Smooth muscle cell (in vitro differentiated cells): Measurements from ENCODE around the gene SH2D7. TPM values are rescaled to one million over a fixed set of nuclear protein-coding genes. Genes with fewer than 3 reads are reported as not detected.

Experiments
- DNase-seq: peaks from one replicate; lab custom pipeline; 2025; ENCODE audit not compliant: unreplicated experiment; lab: John Stamatoyannopoulos, UW
- H2AFZ ChIP-seq: fragments of 200-600 bp; sonication (generic); 2 replicates; pipeline ENCODE4 v1.6.0; 2016; ENCODE audit warnings: antibody characterized with exemption, low read depth, mild to moderate bottlenecking
- H3F3A ChIP-seq: fragments of 200-600 bp; sonication (generic); 2 replicates; pipeline ENCODE4 v1.6.0; 2017; ENCODE audit warnings: antibody characterized with exemption, low read depth
- H3K27ac ChIP-seq: fragments of 200-600 bp; sonication (generic); 2 replicates; pipeline ENCODE4 v1.5.1; 2016; ENCODE audit warnings: low read depth, mild to moderate bottlenecking
- H3K27me3 ChIP-seq: fragments of 200-600 bp; sonication (generic); 2 replicates; pipeline ENCODE4 v1.6.1; 2016; ENCODE audit warnings: low read depth, mild to moderate bottlenecking
- H3K36me3 ChIP-seq: fragments of 200-600 bp; sonication (generic); 2 replicates; pipeline ENCODE4 v1.5.1; 2016; ENCODE audit warnings: low read depth
- H3K4me1 ChIP-seq: fragments of 200-600 bp; sonication (generic); 2 replicates; pipeline ENCODE4 v1.5.1; 2016; ENCODE audit warnings: low read depth
- H3K4me2 ChIP-seq: fragments of 200-600 bp; sonication (generic); 2 replicates; pipeline ENCODE4 v1.6.0; 2016; ENCODE audit warnings: mild to moderate bottlenecking
- H3K4me3 ChIP-seq: fragments of 200-600 bp; sonication (generic); 2 replicates; pipeline ENCODE4 v1.5.1; 2016; ENCODE audit warnings: mild to moderate bottlenecking
- H3K79me2 ChIP-seq: fragments of 200-600 bp; sonication (generic); 2 replicates; pipeline ENCODE4 v1.6.0; 2016; ENCODE audit warnings: low read depth, mild to moderate bottlenecking
- H3K9ac ChIP-seq: fragments of 200-600 bp; sonication (generic); 2 replicates; pipeline ENCODE4 v1.6.0; 2016; ENCODE audit warnings: low read depth
- H3K9me3 ChIP-seq: fragments of 200-600 bp; sonication (generic); replicated peaks from 2 replicates; pipeline ENCODE4 v1.5.1; 2016; ENCODE audit warnings: low read depth
- H4K20me1 ChIP-seq: fragments of 200-600 bp; sonication (generic); 2 replicates; pipeline ENCODE4 v1.6.0; 2016; ENCODE audit warnings: low read depth
- WGBS: methylation state at CpG from one replicate; pipeline ENCODE4 v1.1.7; 2016; ENCODE audit warnings: low lambda C conversion rate; 5-methylcytosine and 5-hydroxymethylcytosine counted together
- polyA plus RNA-seq: library from polyadenylated mRNA; unstranded; fragments of >200 nt; fragmentation: Nextera tagmentation; extraction: Ambion mirVana; gene quantifications from 2 replicates; pipeline ENCODE4 v1.2.1, GENCODE V29; 2016
- total RNA-seq: library from RNA; depleted of rRNA; stranded (reverse); fragments of >200 nt; gene quantifications from 2 replicates; pipeline ENCODE4 v1.2.3, GENCODE V29; 2014
- TF ChIP-seq, protein P1 (sequence below): fragments of 200-600 bp; sonication (generic); IDR thresholded peaks from 2 replicates; pipeline ENCODE4 v1.5.1; 2017; ENCODE audit warnings: borderline replicate concordance, mild to moderate bottlenecking, antibody characterized with exemption; ENCODE audit not compliant: insufficient read depth, poor library complexity, severe bottlenecking

The SH2D7 gene
- total and polyA plus RNA-seq, 2 experiments from 2014 or later: 0.07 TPM; not detected in 1

DNA sequence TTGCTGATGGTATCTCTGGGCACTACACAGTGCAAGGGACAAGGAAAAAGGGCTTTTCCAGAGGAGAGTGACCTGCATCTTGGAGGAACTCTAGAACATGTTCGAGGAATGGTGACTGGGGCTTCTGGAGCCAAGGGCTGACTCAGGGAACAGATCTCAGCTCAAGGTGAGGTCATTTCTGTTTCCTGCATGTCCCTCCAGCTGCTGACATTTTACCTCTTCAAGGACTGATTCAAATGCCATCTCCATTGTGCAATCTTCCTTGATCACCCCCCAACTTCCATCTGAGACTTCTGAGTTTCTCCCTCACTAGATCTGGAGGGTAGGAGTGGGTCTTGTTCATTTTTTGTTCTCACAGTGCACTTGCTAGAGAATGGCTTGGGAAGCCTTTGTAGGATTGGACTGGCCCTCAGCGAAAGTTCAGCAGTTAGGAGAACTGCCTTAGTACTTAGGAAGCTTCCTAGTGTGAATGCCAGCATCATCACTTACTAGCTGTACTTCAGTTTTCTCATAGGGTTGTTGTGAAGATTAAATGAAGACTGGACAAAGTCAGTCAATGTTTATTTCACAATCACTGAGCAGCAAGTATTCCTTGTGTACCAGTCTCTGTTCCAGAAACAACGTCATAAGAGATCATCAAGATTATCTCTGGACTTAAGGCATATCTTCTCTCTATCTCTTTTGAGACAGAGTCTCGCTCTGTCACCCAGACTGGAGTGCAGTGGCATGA, 54.2 kb downstream of the SH2D7 start:
- no peak for DNase-seq
- Histone ChIP-seq H3K4me3 (no peak overlapping the region), H3F3A (no peaks in the 10 kb centered on the region), H3K27ac (no peak overlapping the region), H3K4me2 (no peak overlapping the region), H3K27me3 (no peaks in the 10 kb centered on the region), H3K79me2 (peaks cover 21% of the 10 kb centered on the region), H3K9ac (no peak overlapping the region), H2AFZ (no peak overlapping the region), H3K9me3 (no peaks in the 10 kb centered on the region), H3K36me3 (no peaks in the 10 kb centered on the region), H3K4me1 (peaks cover 13% of the 10 kb centered on the region), H4K20me1 (peaks cover 13% of the 10 kb centered on the region)
- TF ChIP-seq, protein P1, sequence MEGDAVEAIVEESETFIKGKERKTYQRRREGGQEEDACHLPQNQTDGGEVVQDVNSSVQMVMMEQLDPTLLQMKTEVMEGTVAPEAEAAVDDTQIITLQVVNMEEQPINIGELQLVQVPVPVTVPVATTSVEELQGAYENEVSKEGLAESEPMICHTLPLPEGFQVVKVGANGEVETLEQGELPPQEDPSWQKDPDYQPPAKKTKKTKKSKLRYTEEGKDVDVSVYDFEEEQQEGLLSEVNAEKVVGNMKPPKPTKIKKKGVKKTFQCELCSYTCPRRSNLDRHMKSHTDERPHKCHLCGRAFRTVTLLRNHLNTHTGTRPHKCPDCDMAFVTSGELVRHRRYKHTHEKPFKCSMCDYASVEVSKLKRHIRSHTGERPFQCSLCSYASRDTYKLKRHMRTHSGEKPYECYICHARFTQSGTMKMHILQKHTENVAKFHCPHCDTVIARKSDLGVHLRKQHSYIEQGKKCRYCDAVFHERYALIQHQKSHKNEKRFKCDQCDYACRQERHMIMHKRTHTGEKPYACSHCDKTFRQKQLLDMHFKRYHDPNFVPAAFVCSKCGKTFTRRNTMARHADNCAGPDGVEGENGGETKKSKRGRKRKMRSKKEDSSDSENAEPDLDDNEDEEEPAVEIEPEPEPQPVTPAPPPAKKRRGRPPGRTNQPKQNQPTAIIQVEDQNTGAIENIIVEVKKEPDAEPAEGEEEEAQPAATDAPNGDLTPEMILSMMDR: no peak
- 82% methylated on average over 4 of the region's 4 CpGs for WGBS

DNA sequence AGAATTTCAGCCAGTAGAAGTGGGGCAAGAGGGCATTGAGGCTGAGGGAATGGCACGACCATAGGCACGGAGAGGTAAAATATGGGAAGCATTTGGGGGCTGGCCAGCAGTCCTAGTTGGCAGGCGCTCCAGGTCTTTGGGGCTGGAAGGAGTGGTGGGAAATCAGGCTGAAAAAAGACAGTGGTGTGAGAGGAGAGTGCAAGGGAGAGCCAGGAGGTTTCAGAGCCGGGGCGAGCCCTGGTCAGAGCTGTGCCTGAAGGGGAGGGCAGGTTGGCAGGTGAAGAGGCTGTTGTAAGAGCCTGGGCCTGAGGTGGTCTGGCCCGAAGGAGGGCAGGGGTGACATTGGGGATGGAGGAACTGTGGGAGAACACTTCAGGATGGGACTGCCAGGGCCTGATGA, 55.2 kb downstream of the SH2D7 start:
- Histone ChIP-seq H3K4me3 (no peak overlapping the region), H2AFZ (no peak overlapping the region), H3K36me3 (no peaks in the 10 kb centered on the region), H4K20me1 (peaks cover 15% of the 10 kb centered on the region), H3F3A (no peaks in the 10 kb centered on the region), H3K9ac (no peak overlapping the region), H3K9me3 (no peaks in the 10 kb centered on the region), H3K4me2 (no peak overlapping the region), H3K27ac (no peak overlapping the region), H3K79me2 (peaks cover 31% of the 10 kb centered on the region), H3K27me3 (no peaks in the 10 kb centered on the region), H3K4me1 (peaks cover 13% of the 10 kb centered on the region)
- no peak for DNase-seq
- TF ChIP-seq, protein P1: no peak
- 93% methylated on average over 6 of the region's 6 CpGs for WGBS

DNA sequence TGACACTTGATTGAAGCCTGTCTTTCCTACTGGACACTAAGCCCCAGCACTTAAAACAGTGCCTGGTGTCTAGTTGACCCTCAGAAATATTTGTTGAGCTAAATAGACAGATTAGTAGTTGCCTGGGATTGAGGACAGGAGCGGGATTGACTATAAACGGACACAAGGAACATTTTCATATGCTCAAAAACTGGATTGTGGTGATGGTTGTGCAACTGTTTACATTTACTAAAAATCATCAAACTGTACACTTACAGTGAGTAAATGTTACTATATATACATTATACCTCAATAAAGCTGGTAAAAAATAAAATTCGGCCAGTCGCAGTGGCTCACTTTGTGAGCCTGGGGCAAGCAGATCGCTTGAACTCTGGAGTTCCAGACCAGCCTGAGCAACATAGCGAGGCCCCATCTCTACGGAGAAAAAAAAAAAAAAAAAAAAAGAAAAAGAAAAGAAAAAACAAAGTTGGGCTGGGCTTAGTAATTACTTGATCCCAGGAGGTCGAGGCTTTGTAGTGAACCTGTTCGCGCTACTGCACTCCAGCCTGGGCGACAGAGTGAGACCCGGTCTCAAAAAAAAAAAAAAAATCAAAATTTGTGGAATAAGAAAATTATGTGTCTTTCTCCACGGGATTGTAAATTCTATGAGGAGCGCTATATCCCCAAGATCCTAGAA, 56.2 kb downstream of the SH2D7 start:
- Histone ChIP-seq H2AFZ (peak overlapping the region; percentile 88), H4K20me1 (peaks cover 25% of the 10 kb centered on the region), H3K79me2 (peaks cover 40% of the 10 kb centered on the region), H3K4me3 (peak overlapping the region; percentile 76), H3K9ac (peak overlapping the region; percentile 82), H3K4me2 (peak overlapping the region; percentile 91), H3K9me3 (no peaks in the 10 kb centered on the region), H3K27ac (peak overlapping the region; percentile 61), H3F3A (no peaks in the 10 kb centered on the region), H3K36me3 (no peaks in the 10 kb centered on the region), H3K4me1 (peaks cover 13% of the 10 kb centered on the region), H3K27me3 (no peaks in the 10 kb centered on the region)
- no peak for DNase-seq
- TF ChIP-seq, protein P1: no peak
- WGBS: 21% methylated on average over 14 of the region's 14 CpGs
